ENCODE measurements around the gene CCDC57. TPM values are rescaled to one million over a fixed set of nuclear protein-coding genes. Genes with fewer than 3 reads are reported as not detected.

Gene CCDC57
- total RNA-seq, 1 experiment from 2014 or later = 69.9 TPM

DNA sequence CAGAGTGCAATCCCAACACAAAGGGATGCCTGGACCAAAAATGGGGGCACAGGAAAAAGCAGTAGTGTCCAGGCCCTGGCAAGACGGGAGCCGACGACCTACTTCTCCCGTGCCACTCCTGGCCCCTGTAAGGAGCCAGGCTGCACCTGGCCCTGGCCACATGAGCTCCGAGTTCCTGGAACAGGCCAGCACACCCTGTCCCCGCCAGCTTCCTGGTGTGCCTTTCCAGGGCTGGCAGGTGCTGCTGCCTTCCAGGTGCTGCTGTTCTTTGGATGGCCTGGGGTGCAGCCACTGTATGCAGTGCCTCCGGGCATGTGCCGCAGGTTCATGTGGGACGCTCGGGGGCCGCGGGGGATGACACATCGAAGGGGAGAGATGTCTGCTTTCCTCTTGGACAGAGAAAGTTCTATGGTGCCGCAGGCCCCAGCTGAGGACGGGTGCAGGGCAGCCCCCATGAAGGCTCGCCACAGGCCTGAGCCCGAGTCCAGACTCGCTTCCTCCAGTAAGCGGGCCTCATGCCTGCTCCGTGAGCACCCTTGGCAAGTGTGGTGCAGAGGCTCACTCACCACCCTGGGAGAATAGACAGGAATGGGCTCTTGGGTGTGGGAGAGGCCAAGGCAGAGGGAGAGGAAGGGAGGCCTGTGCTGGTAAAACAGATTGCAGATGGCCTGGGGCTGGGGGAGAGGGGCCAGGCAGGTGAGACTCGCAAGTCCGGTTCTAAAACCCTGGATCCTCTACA lies 59.9 kb downstream of the CCDC57 start:
- BruUV-seq (replicated peaks) = no TSS peak
- H3K36me3 Mint-ChIP-seq (ENCODE audit: insufficient read depth, unreplicated experiment) = peaks cover 45% of the 10 kb centered on the region
- TF ChIP-seq, protein P1, sequence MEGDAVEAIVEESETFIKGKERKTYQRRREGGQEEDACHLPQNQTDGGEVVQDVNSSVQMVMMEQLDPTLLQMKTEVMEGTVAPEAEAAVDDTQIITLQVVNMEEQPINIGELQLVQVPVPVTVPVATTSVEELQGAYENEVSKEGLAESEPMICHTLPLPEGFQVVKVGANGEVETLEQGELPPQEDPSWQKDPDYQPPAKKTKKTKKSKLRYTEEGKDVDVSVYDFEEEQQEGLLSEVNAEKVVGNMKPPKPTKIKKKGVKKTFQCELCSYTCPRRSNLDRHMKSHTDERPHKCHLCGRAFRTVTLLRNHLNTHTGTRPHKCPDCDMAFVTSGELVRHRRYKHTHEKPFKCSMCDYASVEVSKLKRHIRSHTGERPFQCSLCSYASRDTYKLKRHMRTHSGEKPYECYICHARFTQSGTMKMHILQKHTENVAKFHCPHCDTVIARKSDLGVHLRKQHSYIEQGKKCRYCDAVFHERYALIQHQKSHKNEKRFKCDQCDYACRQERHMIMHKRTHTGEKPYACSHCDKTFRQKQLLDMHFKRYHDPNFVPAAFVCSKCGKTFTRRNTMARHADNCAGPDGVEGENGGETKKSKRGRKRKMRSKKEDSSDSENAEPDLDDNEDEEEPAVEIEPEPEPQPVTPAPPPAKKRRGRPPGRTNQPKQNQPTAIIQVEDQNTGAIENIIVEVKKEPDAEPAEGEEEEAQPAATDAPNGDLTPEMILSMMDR (IDR thresholded peaks at IDR 0.05; ENCODE audit: unreplicated experiment) = no peak
- intact Hi-C loops (cut with micrococcal nuclease; ENCODE audit: unreplicated experiment) = loop anchor here (5.0 kb wide), 2 partner anchors 45 to 130 kb away; partner anchors contain the start of genes CENPX and LRRC45
- H3K4me3 Mint-ChIP-seq (ENCODE audit: low read depth, unreplicated experiment) = no peak overlapping the region
- H3K27ac Mint-ChIP-seq (ENCODE audit: unreplicated experiment) = no peak overlapping the region
- no peaks in the 10 kb centered on the region for H3K9me3 Mint-ChIP-seq (ENCODE audit: low read depth, unreplicated experiment)
- no peaks in the 10 kb centered on the region for H3K27me3 Mint-ChIP-seq (ENCODE audit: unreplicated experiment)
- CTCF ChIA-PET = interaction anchor here (2.7 kb wide), 1 partner anchor 46 kb away, joined by 8 read pairs; no protein-coding TSS in a partner anchor
- no peak for DNase-seq
- no peaks in the 10 kb centered on the region for H3K4me1 Mint-ChIP-seq (ENCODE audit: low read depth, unreplicated experiment)

DNA sequence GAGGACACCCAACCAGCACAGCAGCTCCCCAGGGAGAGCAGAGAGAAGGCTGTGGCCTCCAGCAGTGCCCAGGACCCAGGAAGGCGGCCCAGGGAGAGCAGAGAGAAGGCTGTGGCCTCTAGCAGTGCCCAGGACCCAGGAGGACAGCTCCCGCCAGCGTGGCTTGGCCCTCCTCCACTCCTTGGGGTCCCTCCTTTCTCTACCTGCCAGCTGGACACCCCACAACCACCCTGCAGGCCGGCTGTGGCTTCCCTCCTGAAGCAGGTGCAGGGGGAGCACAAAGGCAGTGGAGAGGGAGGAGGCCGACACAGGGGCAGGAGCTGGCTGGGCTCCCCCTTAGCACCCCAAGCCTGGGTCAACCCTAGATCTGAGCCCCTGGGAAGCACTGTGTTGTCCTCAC lies 60.5 kb downstream of the CCDC57 start:
- H3K36me3 Mint-ChIP-seq (ENCODE audit: insufficient read depth, unreplicated experiment) = peaks cover 44% of the 10 kb centered on the region
- BruUV-seq (replicated peaks) = no TSS peak
- H3K27ac Mint-ChIP-seq (ENCODE audit: unreplicated experiment) = no peak overlapping the region
- no peak for DNase-seq
- TF ChIP-seq, protein P1 (IDR thresholded peaks at IDR 0.05; ENCODE audit: unreplicated experiment) = no peak
- peaks cover 2% of the 10 kb centered on the region for H3K9me3 Mint-ChIP-seq (ENCODE audit: low read depth, unreplicated experiment)
- no peaks in the 10 kb centered on the region for H3K27me3 Mint-ChIP-seq (ENCODE audit: unreplicated experiment)
- CTCF ChIA-PET = no interaction called here
- intact Hi-C loops (cut with micrococcal nuclease; ENCODE audit: unreplicated experiment) = loop anchor here (5.0 kb wide), 2 partner anchors 45 to 130 kb away; partner anchors contain the start of genes CENPX and LRRC45
- no peaks in the 10 kb centered on the region for H3K4me1 Mint-ChIP-seq (ENCODE audit: low read depth, unreplicated experiment)
- no peak overlapping the region for H3K4me3 Mint-ChIP-seq (ENCODE audit: low read depth, unreplicated experiment)

DNA sequence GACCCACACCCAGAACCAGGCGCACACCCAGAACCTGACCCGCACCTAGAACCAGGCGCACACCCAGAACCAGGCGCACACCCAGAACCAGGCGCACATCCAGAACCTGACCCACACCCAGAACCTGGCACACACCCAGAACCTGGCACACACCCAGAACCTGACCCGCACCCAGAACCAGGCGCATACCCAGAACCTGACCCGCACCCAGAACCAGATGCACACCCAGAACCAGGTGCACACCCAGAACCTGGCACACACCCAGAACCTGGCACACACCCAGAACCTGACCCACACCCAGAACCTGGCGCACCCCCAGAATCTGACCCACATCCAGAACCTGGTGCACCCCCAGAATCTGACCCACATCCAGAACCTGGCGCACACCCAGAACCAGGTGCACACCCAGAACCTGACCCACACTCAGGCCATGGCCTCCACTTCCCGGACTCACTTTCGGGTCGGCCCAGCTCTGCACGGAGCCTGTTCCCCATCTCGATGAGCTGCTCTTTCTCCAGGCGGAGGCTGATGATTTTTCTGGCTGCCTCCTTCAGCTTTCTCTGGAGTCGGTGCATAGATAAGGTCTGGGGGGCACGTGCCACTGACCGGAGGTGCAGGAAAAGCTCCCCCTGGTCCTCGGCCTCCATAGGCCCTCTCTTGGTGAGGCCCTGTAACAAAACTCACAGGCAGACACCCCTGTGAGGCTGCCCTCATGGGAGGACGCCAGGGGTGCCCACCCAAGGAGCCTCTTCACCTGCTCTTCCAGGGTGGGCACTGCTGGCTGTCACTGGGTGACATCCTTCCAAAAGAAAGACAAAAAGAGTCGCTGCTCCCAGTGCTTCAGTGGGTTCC lies 61.3 kb downstream of the CCDC57 start:
- no peak for DNase-seq
- peaks cover 4% of the 10 kb centered on the region for H3K4me1 Mint-ChIP-seq (ENCODE audit: low read depth, unreplicated experiment)
- H3K36me3 Mint-ChIP-seq (ENCODE audit: insufficient read depth, unreplicated experiment) = peaks cover 36% of the 10 kb centered on the region
- H3K27ac Mint-ChIP-seq (ENCODE audit: unreplicated experiment) = no peak overlapping the region
- BruUV-seq (replicated peaks) = no TSS peak
- H3K27me3 Mint-ChIP-seq (ENCODE audit: unreplicated experiment) = no peaks in the 10 kb centered on the region
- H3K9me3 Mint-ChIP-seq (ENCODE audit: low read depth, unreplicated experiment) = peaks cover 2% of the 10 kb centered on the region
- CTCF ChIA-PET = no interaction called here
- TF ChIP-seq, protein P1 (IDR thresholded peaks at IDR 0.05; ENCODE audit: unreplicated experiment) = no peak
- no peak overlapping the region for H3K4me3 Mint-ChIP-seq (ENCODE audit: low read depth, unreplicated experiment)
- intact Hi-C loops (cut with micrococcal nuclease; ENCODE audit: unreplicated experiment) = loop anchor here (5.0 kb wide), 2 partner anchors 44 to 129 kb away; partner anchors contain the start of genes CENPX and LRRC45

DNA sequence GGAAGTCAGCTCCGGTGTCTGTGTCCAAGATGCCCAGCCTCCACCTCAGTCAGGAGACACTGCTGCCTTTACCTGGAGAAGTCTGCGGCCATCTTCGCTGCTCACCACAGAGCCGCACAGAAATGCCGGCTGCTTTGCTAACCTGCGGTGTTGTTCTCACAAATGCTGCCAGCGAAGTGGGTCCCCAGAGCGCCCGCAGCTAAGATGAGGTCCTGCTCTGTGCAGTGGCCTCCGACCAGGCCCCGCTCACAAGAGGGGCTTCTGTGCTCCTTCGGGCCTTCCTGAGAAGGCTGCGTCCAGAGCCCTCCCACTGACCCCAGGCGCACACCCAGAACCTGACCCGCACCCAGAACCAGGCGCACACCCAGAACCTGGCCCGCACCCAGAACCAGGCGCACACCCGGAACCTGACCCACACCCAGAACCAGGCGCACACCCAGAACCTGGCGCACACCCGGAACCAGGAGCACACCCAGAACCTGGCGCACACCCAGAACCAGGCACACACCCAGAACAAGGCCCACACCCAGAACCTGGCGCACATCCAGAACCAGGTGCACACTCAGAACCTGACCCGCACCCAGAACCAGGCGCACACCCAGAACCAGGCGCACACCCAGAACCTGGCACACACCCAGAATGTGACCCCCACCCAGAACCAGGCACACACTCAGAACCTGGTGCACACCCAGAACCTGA lies 63.1 kb downstream of the CCDC57 start:
- Mint-ChIP-seq H3K4me1 (ENCODE audit: low read depth, unreplicated experiment) (peaks cover 6% of the 10 kb centered on the region), H3K9me3 (ENCODE audit: low read depth, unreplicated experiment) (peaks cover 2% of the 10 kb centered on the region), H3K4me3 (ENCODE audit: low read depth, unreplicated experiment) (no peak overlapping the region), H3K36me3 (ENCODE audit: insufficient read depth, unreplicated experiment) (peaks cover 23% of the 10 kb centered on the region), H3K27me3 (ENCODE audit: unreplicated experiment) (no peaks in the 10 kb centered on the region), H3K27ac (ENCODE audit: unreplicated experiment) (no peak overlapping the region)
- TF ChIP-seq, protein P1 (IDR thresholded peaks at IDR 0.05; ENCODE audit: unreplicated experiment) = no peak
- intact Hi-C loops (cut with micrococcal nuclease; ENCODE audit: unreplicated experiment) = loop anchor here (5.0 kb wide), 2 partner anchors 42 to 127 kb away; partner anchors contain the start of genes CENPX and LRRC45
- BruUV-seq (replicated peaks) = no TSS peak
- DNase-seq = no peak
- CTCF ChIA-PET = no interaction called here

Data from Calu3 (cell line).